ENCODE measurements around the gene MOCS3. TPM values are rescaled to one million over a fixed set of nuclear protein-coding genes. Genes with fewer than 3 reads are reported as not detected.

The MOCS3 gene
- total and polyA plus RNA-seq, 2 donors (not counting 3 experiments of a cell fraction or from before 2014, with no cell fraction given) = 3.2 to 3.6 TPM

GRCh38 chr20:51003753-51004152 is 45.1 kb downstream of the MOCS3 start:
- Histone ChIP-seq H3K4me2 (ENCODE audit: insufficient read depth, low read length) (no peak overlapping the region), H3K9me3 (replicated peaks; ENCODE audit: control insufficient read depth, insufficient read depth, low read length) (no peaks in the 10 kb centered on the region), H3K9me1 (replicated peaks; ENCODE audit: control insufficient read depth, extremely low read depth, insufficient read depth, low read length) (no peaks in the 10 kb centered on the region), H3K4me3 (replicated peaks in 1 of 3; ENCODE audit: insufficient read depth in 1 of 3, low read depth in 1 of 3, low read length in 3 of 3) (no peak overlapping the region), H3K79me2 (ENCODE audit: control insufficient read depth, insufficient read depth, low read length) (no peaks in the 10 kb centered on the region), H3K27me3 (ENCODE audit: control insufficient read depth in 2 of 2, insufficient read depth in 2 of 2, low read length in 2 of 2) (peaks cover 0 to 3% of the 10 kb centered on the region in 2 experiments), H3K27ac (ENCODE audit: insufficient read depth, low read depth, low read length) (no peak overlapping the region), H2AFZ (ENCODE audit: low read depth, low read length) (no peak overlapping the region), H3K9ac (replicated peaks; ENCODE audit: extremely low read depth, insufficient read depth, low read length) (no peak overlapping the region), H4K20me1 (replicated peaks; ENCODE audit: control insufficient read depth, extremely low read depth, insufficient read depth, low read length) (no peaks in the 10 kb centered on the region), H3K36me3 (ENCODE audit: control insufficient read depth in 2 of 2, extremely low read depth in 1 of 2, insufficient read depth in 2 of 2, low read length in 2 of 2) (no peaks in the 10 kb centered on the region), H3K4me1 (ENCODE audit: control insufficient read depth, extremely low read depth, insufficient read depth, low read length) (no peaks in the 10 kb centered on the region)
- POLR2A ChIA-PET = no interaction called here
- DNase-seq (ENCODE audit: low read depth, low spot score) (no peak), FAIRE-seq (no peak)
- intact Hi-C loops (cut with micrococcal nuclease) = no loop called here
- CTCF ChIA-PET = interaction anchor here (2.0 kb wide), 1 partner anchor 12 kb away, joined by 10 read pairs; no protein-coding TSS in a partner anchor
- no TSS peak for BruUV-seq (replicated peaks)
- dilution Hi-C loops (cut with MboI; ENCODE audit: extremely low pct_ligation_motif_present, low sequenced_read_pairs) = no loop called here
- TF ChIP-seq POLR2AphosphoS5 (IDR thresholded peaks at IDR 0.05; ENCODE audit: insufficient read depth, low read depth, low read length) = no peak
- TF ChIP-seq JUN (IDR thresholded peaks at IDR 0.05; ENCODE audit: borderline replicate concordance, insufficient read depth, insufficient read length, low read depth) = no peak
- no peak for TF ChIP-seq POLR2A (IDR thresholded peaks at IDR 0.05; ENCODE audit: low read depth, low read length)
- TF ChIP-seq MYC (IDR thresholded peaks at IDR 0.05; ENCODE audit: low read depth, low read length) = no peak
- TF ChIP-seq, protein P1, sequence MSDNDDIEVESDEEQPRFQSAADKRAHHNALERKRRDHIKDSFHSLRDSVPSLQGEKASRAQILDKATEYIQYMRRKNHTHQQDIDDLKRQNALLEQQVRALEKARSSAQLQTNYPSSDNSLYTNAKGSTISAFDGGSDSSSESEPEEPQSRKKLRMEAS (IDR thresholded peaks at IDR 0.05; ENCODE audit: insufficient read depth, insufficient read length) = no peak
- TF ChIP-seq GATA2 (IDR thresholded peaks at IDR 0.05; ENCODE audit: insufficient read depth, insufficient read length, low read depth, low read length) = no peak
- TF ChIP-seq EZH2 (IDR thresholded peaks at IDR 0.05; ENCODE audit: borderline replicate concordance, low read depth, low read length, severe bottlenecking) = no peak
- no peak for TF ChIP-seq FOS (IDR thresholded peaks at IDR 0.05; ENCODE audit: borderline replicate concordance, insufficient read depth, low read length)
- TF ChIP-seq, protein P2, sequence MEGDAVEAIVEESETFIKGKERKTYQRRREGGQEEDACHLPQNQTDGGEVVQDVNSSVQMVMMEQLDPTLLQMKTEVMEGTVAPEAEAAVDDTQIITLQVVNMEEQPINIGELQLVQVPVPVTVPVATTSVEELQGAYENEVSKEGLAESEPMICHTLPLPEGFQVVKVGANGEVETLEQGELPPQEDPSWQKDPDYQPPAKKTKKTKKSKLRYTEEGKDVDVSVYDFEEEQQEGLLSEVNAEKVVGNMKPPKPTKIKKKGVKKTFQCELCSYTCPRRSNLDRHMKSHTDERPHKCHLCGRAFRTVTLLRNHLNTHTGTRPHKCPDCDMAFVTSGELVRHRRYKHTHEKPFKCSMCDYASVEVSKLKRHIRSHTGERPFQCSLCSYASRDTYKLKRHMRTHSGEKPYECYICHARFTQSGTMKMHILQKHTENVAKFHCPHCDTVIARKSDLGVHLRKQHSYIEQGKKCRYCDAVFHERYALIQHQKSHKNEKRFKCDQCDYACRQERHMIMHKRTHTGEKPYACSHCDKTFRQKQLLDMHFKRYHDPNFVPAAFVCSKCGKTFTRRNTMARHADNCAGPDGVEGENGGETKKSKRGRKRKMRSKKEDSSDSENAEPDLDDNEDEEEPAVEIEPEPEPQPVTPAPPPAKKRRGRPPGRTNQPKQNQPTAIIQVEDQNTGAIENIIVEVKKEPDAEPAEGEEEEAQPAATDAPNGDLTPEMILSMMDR (IDR thresholded peaks at IDR 0.05; ENCODE audit: extremely low read depth in 1 of 2, insufficient read depth in 1 of 2, low read depth in 1 of 2, low read length in 2 of 2) = no peak
